Endothelial cell of umbilical vein (primary cell): Measurements from ENCODE around the gene SPDYC.

Experiments used
- EZH2 ChIP-seq: IDR thresholded peaks from 2 replicates; pipeline ENCODE4 v1.6.1; 2012; ENCODE audit warnings: borderline replicate concordance, low read depth, mild to moderate bottlenecking, moderate library complexity, low read length, inconsistent platforms; ENCODE audit not compliant: severe bottlenecking
- MYC ChIP-seq: IDR thresholded peaks from one replicate; pipeline ENCODE4 v1.6.1; 2011; ENCODE audit warnings: mild to moderate bottlenecking, low read depth, low read length
- POLR2A ChIP-seq: IDR thresholded peaks from 2 replicates; pipeline ENCODE4 v1.6.1; 2012; ENCODE audit warnings: low read depth, mild to moderate bottlenecking, control low read depth, low read length
- POLR2AphosphoS5 ChIP-seq: IDR thresholded peaks from 2 replicates; pipeline ENCODE4 v1.6.1; 2012; ENCODE audit warnings: low read depth, mild to moderate bottlenecking, control low read depth, low read length, moderate library complexity; ENCODE audit not compliant: insufficient read depth
- TF ChIP-seq, protein P1 (sequence below), 2 donors: IDR thresholded peaks; 1 replicate in 1 of 2; 2 replicates in 1 of 2; pipeline ENCODE4 v1.5.1; 2011; ENCODE audit warnings: low read length in 2 of 2, mild to moderate bottlenecking in 2 of 2, moderate library complexity in 2 of 2, control low read depth in 1 of 2, inconsistent platforms in 1 of 2, low read depth in 1 of 2; ENCODE audit not compliant: insufficient read depth in 1 of 2; ENCODE audit errors: extremely low read depth in 1 of 2
- TF ChIP-seq, protein P2 (sequence below): IDR thresholded peaks from 2 replicates; pipeline ENCODE4 v1.6.1; 2011; ENCODE audit not compliant: insufficient read depth, insufficient read length

GRCh38 chr11:65167656-65168055, 2.4 kb upstream of the SPDYC start:
- TF ChIP-seq, protein P1, sequence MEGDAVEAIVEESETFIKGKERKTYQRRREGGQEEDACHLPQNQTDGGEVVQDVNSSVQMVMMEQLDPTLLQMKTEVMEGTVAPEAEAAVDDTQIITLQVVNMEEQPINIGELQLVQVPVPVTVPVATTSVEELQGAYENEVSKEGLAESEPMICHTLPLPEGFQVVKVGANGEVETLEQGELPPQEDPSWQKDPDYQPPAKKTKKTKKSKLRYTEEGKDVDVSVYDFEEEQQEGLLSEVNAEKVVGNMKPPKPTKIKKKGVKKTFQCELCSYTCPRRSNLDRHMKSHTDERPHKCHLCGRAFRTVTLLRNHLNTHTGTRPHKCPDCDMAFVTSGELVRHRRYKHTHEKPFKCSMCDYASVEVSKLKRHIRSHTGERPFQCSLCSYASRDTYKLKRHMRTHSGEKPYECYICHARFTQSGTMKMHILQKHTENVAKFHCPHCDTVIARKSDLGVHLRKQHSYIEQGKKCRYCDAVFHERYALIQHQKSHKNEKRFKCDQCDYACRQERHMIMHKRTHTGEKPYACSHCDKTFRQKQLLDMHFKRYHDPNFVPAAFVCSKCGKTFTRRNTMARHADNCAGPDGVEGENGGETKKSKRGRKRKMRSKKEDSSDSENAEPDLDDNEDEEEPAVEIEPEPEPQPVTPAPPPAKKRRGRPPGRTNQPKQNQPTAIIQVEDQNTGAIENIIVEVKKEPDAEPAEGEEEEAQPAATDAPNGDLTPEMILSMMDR (IDR thresholded peaks at IDR 0.05; ENCODE audit: extremely low read depth in 1 of 2, insufficient read depth in 1 of 2, low read depth in 1 of 2, low read length in 2 of 2) = no peak
- TF ChIP-seq MYC (no peak), EZH2 (no peak), POLR2AphosphoS5 (no peak), POLR2A (no peak)
- TF ChIP-seq, protein P2, sequence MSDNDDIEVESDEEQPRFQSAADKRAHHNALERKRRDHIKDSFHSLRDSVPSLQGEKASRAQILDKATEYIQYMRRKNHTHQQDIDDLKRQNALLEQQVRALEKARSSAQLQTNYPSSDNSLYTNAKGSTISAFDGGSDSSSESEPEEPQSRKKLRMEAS = no peak
